NCI-H345 (cell line): Measurements from ENCODE around the gene OR4K1.
"Not testable (repeated sequence)": the region's sequence is repeated elsewhere in the genome, so short reads cannot be mapped to it uniquely, and the experiment has no call there.

ENCODE experiments used
- DNase-seq: peaks from one replicate; lab custom pipeline; 2025; lab: John Stamatoyannopoulos, UW

The OR4K1 gene

GRCh38 chr14:19930617-19931016, at the start of gene OR4K1:
Gene OR4K1, plus strand, starts transcription at chr14:19930917. Its CDS starts 4,750 bp downstream, at chr14:19935667.
- DNase-seq: no peak

GRCh38 chr14:19895282-19895681, 35.4 kb upstream of the OR4K1 start:
- no peak for DNase-seq

GRCh38 chr14:19900999-19901398, 29.7 kb upstream of the OR4K1 start:
- no peak for DNase-seq

- no peak for DNase-seq
Observed at GRCh38 chr14:19902409-19902808, 28.3 kb upstream of the OR4K1 start.

- DNase-seq: no peak
Observed at GRCh38 chr14:19906665-19907064, 24.1 kb upstream of the OR4K1 start.

- no peak for DNase-seq
Observed at GRCh38 chr14:19911114-19911513, 19.6 kb upstream of the OR4K1 start.

GRCh38 chr14:19917243-19917642, 13.5 kb upstream of the OR4K1 start:
- DNase-seq: no peak

- DNase-seq: no peak
Observed at GRCh38 chr14:19917955-19918518, 12.7 kb upstream of the OR4K1 start.

- no peak for DNase-seq
Observed at GRCh38 chr14:19918553-19919264, 12.0 kb upstream of the OR4K1 start.

- no peak for DNase-seq
Observed at GRCh38 chr14:19920021-19920657, 10.6 kb upstream of the OR4K1 start, which contains the start of gene OR4K5. Gene OR4K5, plus strand, starts transcription at chr14:19920607. Its CDS starts 0 bp downstream, at chr14:19920607.

GRCh38 chr14:19941668-19942067, 11.0 kb downstream of the OR4K1 start:
- no peak for DNase-seq

GRCh38 chr14:19947413-19948090, 16.8 kb downstream of the OR4K1 start:
- no peak for DNase-seq

GRCh38 chr14:19949218-19949617, 18.5 kb downstream of the OR4K1 start:
- no peak for DNase-seq

- DNase-seq: not testable (repeated sequence)
Observed at GRCh38 chr14:19969735-19970134, 39.0 kb downstream of the OR4K1 start.

- no peak for DNase-seq
Observed at GRCh38 chr14:19974844-19975243, 44.1 kb downstream of the OR4K1 start.

- no peak for DNase-seq
Observed at GRCh38 chr14:19975291-19975690, 44.6 kb downstream of the OR4K1 start, which contains the start of gene OR4K15. Gene OR4K15, plus strand, starts transcription at chr14:19975591. Its CDS starts 0 bp downstream, at chr14:19975591.
